Right lobe of liver (tissue), 5 donors: ENCODE data around the gene LIN7C. TPM values are rescaled to one million over a fixed set of nuclear protein-coding genes. Genes with fewer than 3 reads are reported as not detected.

Experiments used
- microRNA-seq, 2 donors: library from miRNA; unstranded; fragments of <30 nt; microRNA quantifications; one replicate each; pipeline ENCODE4, GENCODE V29; 2019 to 2020
- small RNA-seq, 2 experiments: library from RNA; depleted of rRNA; stranded (forward); fragments of <200 nt; gene quantifications; one replicate each; pipeline ENCODE3, GENCODE V24; 2016
- total RNA-seq, 6 experiments: library from RNA; depleted of rRNA in 2 of 6; stranded (reverse); fragments of >200 nt in 2 of 6; fragmentation: NEBNext Ultra II Directional in 3 of 6; extraction: Animal tissue kit (Norgen Biotek cat#: 25700) in 3 of 6; gene quantifications; one replicate each; pipeline versions ENCODE4 v1.1.0 to v1.2.4, GENCODE V29; 2016 to 2023
- donor health status: DM: no; HTN: no; CAD: no.
- donor health status: DM: no; HTN: no; CAD: no.
- donor health status: DM: no; HTN: yes; CAD: no.
- donor health status: DM: no; HTN: yes; CAD: no.

LIN7C gene
- total RNA-seq, 6 experiments from 2014 or later: 22.6 to 33.2 (median 27.1) TPM

Small RNAs within 50 kb of the gene (microRNA-seq; reads per million reads assigned to microRNA genes)
- gene MIR8087: 0 reads per million in 2 donors

Small RNAs within 50 kb of the gene (small RNA-seq; reads per million reads assigned to genes)
- gene AC100771.1 (0 reads per million in 2 experiments), gene MIR8087 (0 reads per million in 2 experiments), gene RNA5SP339 (0 reads per million in 2 experiments)

Other genes with a start within 250 kb of the LIN7C start
- 1 to 10 TPM; 1.8 to 3.6 (median 2.1) TPM for gene CCDC34, start 143.6 kb downstream of the LIN7C start, total RNA-seq
- gene LGR4, start 34.0 kb downstream of the LIN7C start, total RNA-seq: 10 to 100 TPM; 32.5 to 46.3 (median 44.1) TPM
- under 1 TPM in 3 of 6 experiments, not detected in 3; 0.06 to 0.27 (median 0.12) TPM for gene BDNF, start 193.7 kb upstream of the LIN7C start, total RNA-seq